ENCODE data around the gene GPI. TPM values are rescaled to one million over a fixed set of nuclear protein-coding genes. Genes with fewer than 3 reads are reported as not detected.
A peak's percentile ranks its signal among the peaks of the same experiment; 100 is the strongest.

GPI gene
- total RNA-seq, 1 donor from 2014 or later, result 228 TPM

DNA sequence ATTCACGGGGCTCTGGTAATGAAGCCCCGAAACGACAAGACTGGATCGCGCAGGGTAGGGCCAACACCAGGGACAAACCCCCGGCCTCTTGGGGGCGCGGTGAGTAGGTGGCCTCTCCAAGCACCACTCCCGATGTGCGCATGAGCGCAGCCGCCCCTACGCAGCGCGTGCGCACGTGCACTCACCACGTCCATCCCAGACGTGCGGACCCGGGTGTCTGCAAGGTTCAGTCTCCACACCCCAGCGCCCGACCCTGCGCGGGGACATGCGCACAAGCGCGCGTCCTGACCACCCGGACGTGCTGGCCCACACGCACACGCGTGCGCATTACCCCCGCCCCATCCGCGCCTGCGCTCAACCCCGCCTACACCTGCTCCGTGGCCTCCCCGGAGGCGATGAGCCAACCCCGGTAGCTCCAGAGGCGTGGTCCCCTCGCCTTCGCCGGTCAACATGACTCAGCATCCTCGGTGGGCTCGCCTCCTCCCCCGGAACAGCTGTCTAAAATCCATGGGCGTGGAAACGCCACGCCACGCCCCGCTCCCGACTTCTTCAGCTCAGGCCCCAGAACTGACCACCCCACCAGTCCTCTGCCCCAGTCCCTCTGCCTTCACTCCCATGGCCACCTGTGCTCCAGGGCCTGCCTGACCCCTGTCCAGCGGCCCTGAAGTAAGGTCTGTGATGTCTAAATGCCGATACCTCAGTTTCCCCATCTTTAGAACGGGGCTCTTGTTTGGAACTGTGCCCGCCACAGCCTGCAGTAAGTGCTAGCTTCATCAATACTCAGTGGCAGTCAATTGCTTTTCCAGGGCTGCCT, 5.6 kb upstream of the GPI start:
- H3K4me1 Mint-ChIP-seq, result peaks cover 23% of the 10 kb centered on the region
- H3K9me3 Mint-ChIP-seq, result no peaks in the 10 kb centered on the region
- peak overlapping the region; percentile 64 for H3K4me3 Mint-ChIP-seq
- peak overlapping the region; percentile 87 for H3K27ac Mint-ChIP-seq
- peaks cover 9% of the 10 kb centered on the region for H3K36me3 Mint-ChIP-seq
- TF ChIP-seq, protein P1, sequence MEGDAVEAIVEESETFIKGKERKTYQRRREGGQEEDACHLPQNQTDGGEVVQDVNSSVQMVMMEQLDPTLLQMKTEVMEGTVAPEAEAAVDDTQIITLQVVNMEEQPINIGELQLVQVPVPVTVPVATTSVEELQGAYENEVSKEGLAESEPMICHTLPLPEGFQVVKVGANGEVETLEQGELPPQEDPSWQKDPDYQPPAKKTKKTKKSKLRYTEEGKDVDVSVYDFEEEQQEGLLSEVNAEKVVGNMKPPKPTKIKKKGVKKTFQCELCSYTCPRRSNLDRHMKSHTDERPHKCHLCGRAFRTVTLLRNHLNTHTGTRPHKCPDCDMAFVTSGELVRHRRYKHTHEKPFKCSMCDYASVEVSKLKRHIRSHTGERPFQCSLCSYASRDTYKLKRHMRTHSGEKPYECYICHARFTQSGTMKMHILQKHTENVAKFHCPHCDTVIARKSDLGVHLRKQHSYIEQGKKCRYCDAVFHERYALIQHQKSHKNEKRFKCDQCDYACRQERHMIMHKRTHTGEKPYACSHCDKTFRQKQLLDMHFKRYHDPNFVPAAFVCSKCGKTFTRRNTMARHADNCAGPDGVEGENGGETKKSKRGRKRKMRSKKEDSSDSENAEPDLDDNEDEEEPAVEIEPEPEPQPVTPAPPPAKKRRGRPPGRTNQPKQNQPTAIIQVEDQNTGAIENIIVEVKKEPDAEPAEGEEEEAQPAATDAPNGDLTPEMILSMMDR (IDR thresholded peaks at IDR 0.05; ENCODE audit: unreplicated experiment), result no peak
- peak; percentile 92 to 96 for DNase-seq (ENCODE audit: low spot score in 2 of 2, unreplicated experiment in 2 of 2)
- no peaks in the 10 kb centered on the region for H3K27me3 Mint-ChIP-seq (ENCODE audit: low read depth)

DNA sequence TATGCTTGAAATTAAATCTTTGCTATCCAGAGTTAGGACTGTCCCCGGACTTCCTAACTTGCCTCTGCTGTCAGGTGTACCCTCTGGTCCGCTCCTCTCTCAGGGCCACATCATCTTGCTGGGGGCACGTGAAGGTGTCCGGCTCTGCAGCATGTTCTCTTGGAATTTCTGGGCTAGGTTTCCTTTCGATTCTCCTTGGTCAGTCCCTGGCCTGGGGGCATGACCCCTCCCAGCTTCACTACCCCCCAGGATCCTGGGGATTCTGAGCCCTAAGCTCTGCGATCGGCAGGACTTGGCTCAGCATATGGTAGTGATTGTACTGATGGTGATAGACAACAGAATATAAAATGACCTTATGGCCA, 5.1 kb upstream of the GPI start:
- H3K4me1 Mint-ChIP-seq, result peaks cover 26% of the 10 kb centered on the region
- H3K27ac Mint-ChIP-seq, result peak overlapping the region; percentile 87
- H3K9me3 Mint-ChIP-seq, result no peaks in the 10 kb centered on the region
- H3K36me3 Mint-ChIP-seq, result peaks cover 6% of the 10 kb centered on the region
- DNase-seq (ENCODE audit: low spot score in 2 of 2, unreplicated experiment in 2 of 2), result no peak
- peak overlapping the region; percentile 64 for H3K4me3 Mint-ChIP-seq
- H3K27me3 Mint-ChIP-seq (ENCODE audit: low read depth), result no peaks in the 10 kb centered on the region
- TF ChIP-seq, protein P1 (IDR thresholded peaks at IDR 0.05; ENCODE audit: unreplicated experiment), result no peak

DNA sequence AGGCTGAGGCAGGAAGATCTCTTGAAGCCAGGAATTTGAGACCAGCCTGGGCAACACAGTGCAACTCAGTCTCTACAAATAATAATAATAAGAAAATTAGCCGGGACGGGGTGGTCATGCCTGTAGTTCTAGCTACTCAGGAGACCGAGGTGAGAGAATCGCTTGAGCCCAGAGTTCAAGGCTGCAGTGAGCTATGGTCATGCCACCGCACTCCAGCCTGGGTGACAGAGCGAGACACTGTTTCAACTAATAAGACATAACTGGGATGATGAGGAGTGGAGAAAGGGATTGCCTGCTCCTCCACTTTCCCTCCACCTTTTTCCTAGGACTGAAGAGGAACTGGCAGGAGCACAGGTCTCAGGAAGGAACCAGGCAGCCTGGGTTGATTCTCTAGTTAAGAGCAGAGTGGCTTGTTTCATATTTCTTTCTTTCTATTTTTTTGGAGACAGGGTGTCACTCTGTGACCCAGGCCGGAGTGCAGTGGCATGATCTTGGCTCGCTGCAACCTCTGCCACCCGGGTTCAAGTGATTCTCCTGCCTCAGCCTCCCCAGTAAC, 4.6 kb upstream of the GPI start:
- Mint-ChIP-seq H3K36me3 (peaks cover 2% of the 10 kb centered on the region), H3K27me3 (ENCODE audit: low read depth) (no peaks in the 10 kb centered on the region), H3K4me1 (peaks cover 27% of the 10 kb centered on the region), H3K4me3 (peak overlapping the region; percentile 64), H3K9me3 (no peaks in the 10 kb centered on the region), H3K27ac (peak overlapping the region; percentile 87)
- TF ChIP-seq, protein P1 (IDR thresholded peaks at IDR 0.05; ENCODE audit: unreplicated experiment), result no peak
- DNase-seq (ENCODE audit: low spot score in 2 of 2, unreplicated experiment in 2 of 2), result no peak

DNA sequence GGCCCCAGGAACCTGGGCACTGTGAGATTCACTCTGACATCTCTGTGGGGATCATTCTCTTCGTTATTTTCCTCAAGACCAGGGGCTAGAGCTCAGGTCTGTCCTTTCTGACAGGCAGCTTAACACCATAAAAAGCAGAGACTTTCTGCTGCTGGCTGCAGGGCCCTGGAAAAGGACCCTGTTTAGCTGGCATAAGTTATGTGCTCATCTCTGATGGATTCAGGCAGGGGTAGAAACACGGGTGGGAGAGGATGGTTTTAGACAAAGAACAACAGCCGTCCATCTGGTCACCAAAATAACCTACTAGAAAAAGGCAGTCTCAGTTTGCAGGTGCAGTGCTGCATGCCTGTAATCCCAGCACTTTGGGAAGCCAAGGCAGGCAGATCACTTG, 2.3 kb upstream of the GPI start:
- Mint-ChIP-seq H3K4me3 (no peak overlapping the region), H3K27ac (no peak overlapping the region), H3K27me3 (ENCODE audit: low read depth) (no peaks in the 10 kb centered on the region), H3K36me3 (peaks cover 6% of the 10 kb centered on the region), H3K9me3 (no peaks in the 10 kb centered on the region), H3K4me1 (peaks cover 45% of the 10 kb centered on the region)
- DNase-seq (ENCODE audit: low spot score in 2 of 2, unreplicated experiment in 2 of 2), result no peak
- TF ChIP-seq, protein P1 (IDR thresholded peaks at IDR 0.05; ENCODE audit: unreplicated experiment), result no peak

DNA sequence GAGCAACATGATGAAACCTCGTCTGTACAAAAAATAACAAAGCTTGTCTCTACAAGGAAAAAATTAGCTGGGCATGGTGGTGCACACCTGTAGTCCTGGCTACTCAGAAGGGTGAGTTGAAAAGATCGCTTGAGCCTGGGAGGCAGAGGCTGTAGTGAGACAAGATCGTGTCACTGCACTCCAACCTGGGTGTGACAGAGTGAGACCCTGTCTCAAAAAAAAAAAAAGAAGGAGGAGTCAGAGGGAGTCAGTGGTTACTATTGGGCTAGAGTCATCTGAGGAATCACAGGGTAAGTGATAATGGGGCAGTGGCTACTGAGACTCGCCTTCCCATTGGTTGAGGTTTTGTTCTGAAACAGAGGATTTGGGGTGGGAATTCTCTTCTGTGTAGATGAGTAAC, 1.9 kb upstream of the GPI start:
- DNase-seq (ENCODE audit: low spot score in 2 of 2, unreplicated experiment in 2 of 2), result no peak
- H3K4me1 Mint-ChIP-seq, result peaks cover 44% of the 10 kb centered on the region
- no peaks in the 10 kb centered on the region for H3K27me3 Mint-ChIP-seq (ENCODE audit: low read depth)
- H3K36me3 Mint-ChIP-seq, result peaks cover 6% of the 10 kb centered on the region
- H3K4me3 Mint-ChIP-seq, result no peak overlapping the region
- TF ChIP-seq, protein P1 (IDR thresholded peaks at IDR 0.05; ENCODE audit: unreplicated experiment), result no peak
- no peak overlapping the region for H3K27ac Mint-ChIP-seq
- H3K9me3 Mint-ChIP-seq, result no peaks in the 10 kb centered on the region

Data from mesothelial cell of epicardium (in vitro differentiated cells).